Sigmoid colon (tissue), 4 donors: Measurements from ENCODE around the gene ASF1A.

Experiments used
- CTCF ChIP-seq, 4 experiments: fragments of 450-650 bp in 3 of 4; fragments of 200-600 bp in 1 of 4; IDR thresholded peaks; one replicate each; pipeline ENCODE4 v1.5.1; 2016 to 2019; ENCODE audit warnings: antibody characterized with exemption in 4 of 4, mild to moderate bottlenecking in 3 of 4, moderate library complexity in 2 of 4
- POLR2A ChIP-seq, 2 donors: fragments of 450-650 bp; IDR thresholded peaks; one replicate each; pipeline ENCODE4 v1.6.1; 2016; ENCODE audit warnings: antibody characterized with exemption in 2 of 2, mild to moderate bottlenecking in 2 of 2, moderate library complexity in 2 of 2
- POLR2AphosphoS5 ChIP-seq, 4 donors: sonication (generic); formaldehyde crosslinking; IDR thresholded peaks; one replicate each; pipeline ENCODE4 v1.6.1; 2017; ENCODE audit warnings: antibody characterized with exemption in 4 of 4

- TF ChIP-seq CTCF (IDR thresholded peaks at IDR 0.05) (no peak), POLR2AphosphoS5 (IDR thresholded peaks at IDR 0.05) (no peak), POLR2A (IDR thresholded peaks at IDR 0.05) (no peak)
Observed at GRCh38 chr6:118935331-118935668, 41.3 kb downstream of the ASF1A start.
